Breast epithelium (tissue), 3 donors: ENCODE measurements around the gene ADGRE2.

Experiments used
- CTCF ChIP-seq, 3 donors: fragments of 450-650 bp; IDR thresholded peaks; one replicate each; pipeline ENCODE4 v1.5.1; 2016 to 2017; ENCODE audit warnings: antibody characterized with exemption in 3 of 3, mild to moderate bottlenecking in 3 of 3, moderate library complexity in 3 of 3
- POLR2A ChIP-seq: fragments of 450-650 bp; IDR thresholded peaks from one replicate; pipeline ENCODE4 v1.6.1; 2016; ENCODE audit warnings: antibody characterized with exemption, mild to moderate bottlenecking, moderate library complexity
- POLR2AphosphoS5 ChIP-seq, 3 donors: sonication (generic); formaldehyde crosslinking; IDR thresholded peaks; one replicate each; pipeline ENCODE4 v1.6.1; 2017; ENCODE audit warnings: antibody characterized with exemption in 3 of 3

- TF ChIP-seq CTCF (IDR thresholded peaks at IDR 0.05): no peak
- no peak for TF ChIP-seq POLR2A
- TF ChIP-seq POLR2AphosphoS5 (IDR thresholded peaks at IDR 0.05): no peak
Measured at GRCh38 chr19:14795078-14795721, 16.8 kb upstream of the ADGRE2 start.
